Colon (tissue), 2 donors: Measurements from ENCODE around the gene IZUMO4.
"Not testable (repeated sequence)": the region's sequence is repeated elsewhere in the genome, so short reads cannot be mapped to it uniquely, and the experiment has no call there.

Experiments used
- FAIRE-seq: peaks from 2 replicates; lab custom pipeline; 2012; peaks lifted over from hg19 to GRCh38; lab: Jason Lieb, UNC
- donor health status: control.
- donor health status: control.

The IZUMO4 gene

GRCh38 chr19:2123682-2124387, 27.1 kb downstream of the IZUMO4 start:
- FAIRE-seq = no peak

- no peak for FAIRE-seq
These were observed 30.3 kb downstream of the IZUMO4 start for GRCh38 chr19:2126879-2127518.

GRCh38 chr19:2127758-2128157, 31.0 kb downstream of the IZUMO4 start:
- FAIRE-seq = no peak

- not testable (repeated sequence) for FAIRE-seq
These were observed 31.5 kb downstream of the IZUMO4 start for GRCh38 chr19:2128252-2128651.

- no peak for FAIRE-seq
These were observed 32.3 kb downstream of the IZUMO4 start for GRCh38 chr19:2129022-2129421.

GRCh38 chr19:2129486-2129885, 32.8 kb downstream of the IZUMO4 start:
- FAIRE-seq = no peak

GRCh38 chr19:2129892-2130770, 33.4 kb downstream of the IZUMO4 start:
- FAIRE-seq = no peak

- FAIRE-seq = not testable (repeated sequence)
These were observed 34.6 kb downstream of the IZUMO4 start for GRCh38 chr19:2131012-2131975.

- FAIRE-seq = no peak
These were observed 35.5 kb downstream of the IZUMO4 start for GRCh38 chr19:2132191-2132590.

- no peak for FAIRE-seq
These were observed 36.2 kb downstream of the IZUMO4 start for GRCh38 chr19:2132731-2133490.

- FAIRE-seq = no peak
These were observed 39.0 kb downstream of the IZUMO4 start for GRCh38 chr19:2135474-2136402.

GRCh38 chr19:2136796-2137195, 40.1 kb downstream of the IZUMO4 start:
- FAIRE-seq = no peak

GRCh38 chr19:2138061-2138728, 41.5 kb downstream of the IZUMO4 start:
- no peak for FAIRE-seq

GRCh38 chr19:2139385-2140137, 42.8 kb downstream of the IZUMO4 start:
- FAIRE-seq = no peak

GRCh38 chr19:2140138-2140569, 43.4 kb downstream of the IZUMO4 start:
- FAIRE-seq = no peak

GRCh38 chr19:2142173-2142829, 45.6 kb downstream of the IZUMO4 start:
- no peak for FAIRE-seq

GRCh38 chr19:2144190-2144589, 47.5 kb downstream of the IZUMO4 start:
- no peak for FAIRE-seq

GRCh38 chr19:2145831-2146241, 49.1 kb downstream of the IZUMO4 start:
- FAIRE-seq = no peak
